ENCODE measurements around the gene NT5C.

NT5C gene

DNA sequence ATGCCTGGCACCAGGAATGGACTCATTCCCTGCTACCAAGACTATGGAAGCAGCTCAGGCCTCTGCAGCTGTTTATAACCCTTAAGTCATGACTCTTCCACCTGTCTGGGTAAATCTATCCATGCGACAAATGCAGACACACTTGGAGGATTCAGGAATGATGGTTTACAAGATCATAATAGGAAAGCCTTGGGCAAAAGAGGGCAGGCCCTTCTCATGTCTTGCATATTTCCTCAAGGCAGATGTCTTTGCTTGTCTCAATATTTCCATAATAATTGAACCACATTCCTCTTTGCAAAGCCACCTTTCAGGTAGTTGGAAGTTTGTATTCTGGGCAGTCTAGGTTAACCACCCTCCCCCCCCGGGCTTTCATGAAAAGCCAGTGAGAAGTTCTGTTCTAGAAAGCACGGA lies 23.7 kb upstream of the NT5C start:
- TF ChIP-seq, protein P1, sequence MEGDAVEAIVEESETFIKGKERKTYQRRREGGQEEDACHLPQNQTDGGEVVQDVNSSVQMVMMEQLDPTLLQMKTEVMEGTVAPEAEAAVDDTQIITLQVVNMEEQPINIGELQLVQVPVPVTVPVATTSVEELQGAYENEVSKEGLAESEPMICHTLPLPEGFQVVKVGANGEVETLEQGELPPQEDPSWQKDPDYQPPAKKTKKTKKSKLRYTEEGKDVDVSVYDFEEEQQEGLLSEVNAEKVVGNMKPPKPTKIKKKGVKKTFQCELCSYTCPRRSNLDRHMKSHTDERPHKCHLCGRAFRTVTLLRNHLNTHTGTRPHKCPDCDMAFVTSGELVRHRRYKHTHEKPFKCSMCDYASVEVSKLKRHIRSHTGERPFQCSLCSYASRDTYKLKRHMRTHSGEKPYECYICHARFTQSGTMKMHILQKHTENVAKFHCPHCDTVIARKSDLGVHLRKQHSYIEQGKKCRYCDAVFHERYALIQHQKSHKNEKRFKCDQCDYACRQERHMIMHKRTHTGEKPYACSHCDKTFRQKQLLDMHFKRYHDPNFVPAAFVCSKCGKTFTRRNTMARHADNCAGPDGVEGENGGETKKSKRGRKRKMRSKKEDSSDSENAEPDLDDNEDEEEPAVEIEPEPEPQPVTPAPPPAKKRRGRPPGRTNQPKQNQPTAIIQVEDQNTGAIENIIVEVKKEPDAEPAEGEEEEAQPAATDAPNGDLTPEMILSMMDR (IDR thresholded peaks at IDR 0.05) = no peak
- peak in 1 of 2 donors; percentile 16 for DNase-seq
- intact Hi-C loops (cut with DNase I; ENCODE audit: low total_unique reads) = no loop called here
- H3K4me1 ChIP-seq = peaks cover 0 to 14% (median 12%) of the 10 kb centered on the region in 4 donors
- H3K9me3 ChIP-seq = no peaks in the 10 kb centered on the region
- peak overlapping the region; percentile 34 to 55 for H3K27ac ChIP-seq
- H3K4me3 ChIP-seq = no peak overlapping the region
- peaks cover 0 to 8% (median 0%) of the 10 kb centered on the region in 3 donors for H3K36me3 ChIP-seq
- peaks cover 0 to 4% of the 10 kb centered on the region in 2 donors for H3K27me3 ChIP-seq

DNA sequence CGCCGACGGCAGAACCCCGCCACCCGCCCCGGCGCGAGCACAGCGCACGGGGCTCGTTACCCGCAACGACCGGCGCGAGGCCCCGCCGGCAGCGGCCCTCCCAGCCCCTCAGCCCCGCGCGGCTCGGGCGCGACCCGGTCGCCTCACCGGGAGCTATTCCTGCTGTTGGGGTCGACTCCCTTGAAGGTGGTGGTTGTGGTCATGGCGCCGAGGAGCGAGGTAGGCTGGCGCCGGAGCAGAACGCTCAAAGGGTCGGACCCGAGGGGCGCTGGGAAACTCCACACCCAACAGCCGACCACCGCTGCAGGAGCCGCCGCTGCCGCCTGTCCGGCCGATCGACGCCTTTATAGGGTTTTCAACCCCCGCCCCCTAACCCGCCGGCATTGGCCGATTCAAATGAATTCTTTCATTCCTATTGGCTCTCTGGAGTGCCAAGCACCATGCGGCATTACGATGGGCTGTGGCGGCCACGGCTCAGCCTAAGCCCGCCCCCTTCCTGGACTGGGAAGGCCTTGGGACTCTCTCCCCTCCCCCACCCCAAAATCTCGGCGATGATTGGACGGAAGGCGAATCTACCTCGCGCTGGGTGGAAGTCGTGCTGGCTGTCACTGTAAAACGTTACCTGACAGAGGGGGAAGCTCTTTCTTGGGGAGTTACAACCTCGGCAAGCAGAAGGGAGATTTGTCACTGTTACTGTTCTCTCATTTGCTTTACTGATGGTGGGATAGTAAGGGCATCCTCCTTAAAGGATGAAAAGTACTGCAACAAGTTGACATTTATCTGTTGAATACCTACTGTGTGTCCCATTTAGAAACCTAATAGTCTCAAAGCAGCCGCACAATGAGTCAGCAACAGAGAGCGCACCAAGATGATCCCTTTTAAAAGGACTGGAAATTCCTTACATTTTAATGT lies 22.9 kb upstream of the NT5C start, which contains the start of gene JPT1:
Gene JPT1, minus strand, starts transcription at position 318 of the 912 bp plus-strand sequence. Its CDS starts 115 bp downstream, at position 203.
- Histone ChIP-seq H3K9me3 (no peaks in the 10 kb centered on the region), H3K4me3 (peak within 1 kb of the TSS; percentile 66 to 88), H3K27ac (peak within 1 kb of the TSS; percentile 34 to 55), H3K4me1 (peaks cover 0 to 14% (median 12%) of the 10 kb centered on the region in 4 donors), H3K27me3 (peaks cover 0 to 4% of the 10 kb centered on the region in 2 donors), H3K36me3 (peaks cover 0 to 1% (median 0%) of the 10 kb centered on the region in 3 donors)
- intact Hi-C loops (cut with DNase I; ENCODE audit: low total_unique reads) = no loop called here
- TF ChIP-seq, protein P1 (IDR thresholded peaks at IDR 0.05) = no peak
- peak; percentile 98 to 99 for DNase-seq

DNA sequence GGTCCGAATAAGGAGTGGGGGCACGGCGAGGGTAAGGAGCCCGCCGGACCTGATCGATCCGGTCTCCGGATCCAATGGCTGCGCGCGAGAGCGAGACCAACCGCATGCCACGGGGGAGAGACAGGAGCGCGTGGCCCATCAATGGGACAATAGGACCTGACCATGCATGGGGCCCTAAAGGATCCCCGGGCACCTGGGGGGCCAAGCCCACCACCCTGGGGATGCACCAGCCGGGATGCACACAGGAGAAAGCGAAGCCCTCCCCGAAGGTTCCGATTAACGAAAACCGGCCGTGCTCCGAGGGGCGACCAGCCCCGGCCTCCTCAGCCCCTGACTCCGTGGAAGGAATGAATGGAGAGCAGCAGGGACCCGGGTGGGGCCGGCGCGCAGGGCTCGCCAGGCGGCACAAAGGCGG lies 22.2 kb upstream of the NT5C start:
- Histone ChIP-seq H3K4me3 (peak overlapping the region; percentile 66 to 88), H3K27ac (peak overlapping the region; percentile 34 to 38), H3K4me1 (peaks cover 0 to 14% (median 12%) of the 10 kb centered on the region in 4 donors), H3K9me3 (no peaks in the 10 kb centered on the region), H3K27me3 (peaks cover 0 to 4% of the 10 kb centered on the region in 2 donors), H3K36me3 (no peaks in the 10 kb centered on the region)
- peak in 1 of 2 donors; percentile 65 for DNase-seq
- intact Hi-C loops (cut with DNase I; ENCODE audit: low total_unique reads) = no loop called here
- TF ChIP-seq, protein P1 (IDR thresholded peaks at IDR 0.05) = no peak

DNA sequence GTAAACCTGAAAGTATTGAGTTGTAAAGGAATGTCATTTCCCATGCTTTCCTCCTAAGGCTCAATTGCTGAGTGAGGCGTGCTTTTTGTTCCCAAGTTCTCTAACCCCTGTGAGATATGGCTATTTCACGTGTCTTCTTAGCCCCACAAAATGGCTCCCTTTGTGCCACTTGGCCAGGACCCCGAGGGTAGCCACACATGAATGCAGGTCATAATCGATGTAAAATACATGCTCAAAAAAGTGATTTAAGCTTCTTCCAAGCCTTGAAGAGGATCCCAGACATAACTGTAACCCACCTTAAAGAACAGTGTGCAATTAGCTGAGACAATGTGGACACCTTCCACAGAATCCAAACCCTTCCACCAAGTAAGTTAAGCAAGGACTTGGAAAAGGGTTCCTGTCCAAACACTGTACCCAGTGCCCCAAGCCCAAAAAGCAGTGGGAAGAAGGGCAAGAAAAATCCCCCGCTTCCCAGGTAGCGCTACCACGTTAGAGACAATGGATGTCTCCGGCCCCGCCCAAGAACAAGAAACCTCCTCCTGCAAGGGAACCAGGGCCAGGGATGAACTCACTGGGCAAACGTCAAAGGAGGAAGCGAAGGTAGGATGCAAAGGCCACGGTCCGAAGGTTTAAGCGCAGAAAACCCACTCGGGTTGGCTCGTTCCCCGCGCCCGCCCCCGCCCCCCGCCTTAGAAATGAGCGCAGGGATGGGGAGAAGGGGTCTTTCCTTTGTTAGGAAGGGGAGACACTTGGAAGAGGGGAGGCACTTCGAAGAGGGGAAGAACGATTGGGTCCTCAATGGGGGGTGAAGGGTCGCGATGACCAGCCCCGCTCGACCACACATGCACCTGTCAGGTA lies 21.6 kb upstream of the NT5C start:
- Histone ChIP-seq H3K27ac (no peak overlapping the region), H3K36me3 (peaks cover 0 to 5% (median 0%) of the 10 kb centered on the region in 3 donors), H3K9me3 (no peaks in the 10 kb centered on the region), H3K4me3 (peak overlapping the region; percentile 66 to 88), H3K4me1 (peaks cover 0 to 14% (median 12%) of the 10 kb centered on the region in 4 donors), H3K27me3 (peaks cover 0 to 4% of the 10 kb centered on the region in 2 donors)
- TF ChIP-seq, protein P1 (IDR thresholded peaks at IDR 0.05) = no peak
- intact Hi-C loops (cut with DNase I; ENCODE audit: low total_unique reads) = no loop called here
- DNase-seq = peak in 1 of 2 donors; percentile 55

DNA sequence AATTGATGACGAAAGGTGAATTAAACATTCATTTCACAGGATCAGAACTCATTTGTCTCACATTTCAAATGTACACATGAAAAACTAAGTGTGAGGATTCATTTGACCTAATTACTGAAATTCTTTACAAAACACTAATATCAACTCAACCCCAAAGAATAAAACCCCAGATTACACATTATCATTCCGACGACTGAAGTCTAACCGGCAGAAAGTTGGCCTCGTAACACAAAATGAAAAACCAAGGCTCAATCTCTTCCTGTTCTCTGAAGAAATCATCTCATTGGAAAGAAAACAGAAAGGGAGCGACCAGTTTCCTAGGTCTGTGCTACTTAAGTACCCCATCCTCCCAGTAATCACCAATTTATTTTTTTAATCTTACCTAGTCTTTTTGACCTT lies 21.0 kb upstream of the NT5C start:
- Histone ChIP-seq H3K4me1 (peaks cover 0 to 14% (median 12%) of the 10 kb centered on the region in 4 donors), H3K36me3 (peaks cover 0 to 6% (median 4%) of the 10 kb centered on the region in 3 donors), H3K4me3 (no peak overlapping the region), H3K9me3 (no peaks in the 10 kb centered on the region), H3K27ac (no peak overlapping the region), H3K27me3 (peaks cover 0 to 4% of the 10 kb centered on the region in 2 donors)
- TF ChIP-seq, protein P1 (IDR thresholded peaks at IDR 0.05) = no peak
- no peak for DNase-seq
- intact Hi-C loops (cut with DNase I; ENCODE audit: low total_unique reads) = no loop called here
